MM.1S (cell line): ENCODE measurements around the gene ITPR1.

ENCODE experiments used
- CTCF ChIP-seq: fragments of 300-600 bp; sonication (generic); IDR thresholded peaks from 2 replicates; pipeline ENCODE4 v1.5.1; 2016; ENCODE audit warnings: antibody characterized with exemption, low read length, mixed read lengths
- EZH2 ChIP-seq: fragments of 300-600 bp; sonication (generic); optimal IDR thresholded peaks from 2 replicates; pipeline ENCODE3; 2017; ENCODE audit warnings: low read depth, mild to moderate bottlenecking, antibody characterized with exemption, low read length, mixed read lengths
- EZH2phosphoT487 ChIP-seq: fragments of 300-600 bp; sonication (generic); IDR thresholded peaks from 2 replicates; pipeline ENCODE4 v1.6.1; 2018; ENCODE audit warnings: antibody characterized with exemption, low read length

- TF ChIP-seq CTCF (no peak), EZH2phosphoT487 (no peak), EZH2 (no peak)
Measured at GRCh38 chr3:4693620-4694019, 200.5 kb downstream of the ITPR1 start.
